Measurements from ENCODE around the gene CCR7.
"Not testable (repeated sequence)": the region's sequence is repeated elsewhere in the genome, so short reads cannot be mapped to it uniquely, and the experiment has no call there.

CCR7 gene

GRCh38 chr17:40547785-40548478, 17.3 kb downstream of the CCR7 start:
- no peaks in the 10 kb centered on the region for H3K27me3 ChIP-seq (ENCODE audit: control insufficient read depth in 1 of 2, insufficient read depth in 2 of 2, low read length in 2 of 2)
- H3K4me1 ChIP-seq (ENCODE audit: control insufficient read depth, insufficient read depth, low read length), result peaks cover 62% of the 10 kb centered on the region
- no peaks in the 10 kb centered on the region for H3K36me3 ChIP-seq (ENCODE audit: control insufficient read depth in 2 of 2, insufficient read depth in 2 of 2, low read length in 2 of 2)
- peak overlapping the region; percentile 92 for H3K27ac ChIP-seq (ENCODE audit: low read length)
- no peaks in the 10 kb centered on the region for H3K9me3 ChIP-seq (ENCODE audit: control insufficient read depth in 2 of 2, low read length in 2 of 2)
- H3K9ac ChIP-seq (ENCODE audit: low read length in 2 of 2), result peak overlapping the region; percentile 36 to 68
- H3K4me3 ChIP-seq (ENCODE audit: low read length in 2 of 2), result no peak overlapping the region

- no peaks in the 10 kb centered on the region for H3K36me3 ChIP-seq (ENCODE audit: control insufficient read depth in 2 of 2, insufficient read depth in 2 of 2, low read length in 2 of 2)
- no peaks in the 10 kb centered on the region for H3K9me3 ChIP-seq (ENCODE audit: control insufficient read depth in 2 of 2, low read length in 2 of 2)
- peak overlapping the region in 1 of 2 donors; percentile 3 for H3K4me3 ChIP-seq (ENCODE audit: low read length in 2 of 2)
- H3K27ac ChIP-seq (ENCODE audit: low read length), result peak overlapping the region; percentile 92
- peak overlapping the region in 1 of 2 donors; percentile 29 for H3K9ac ChIP-seq (ENCODE audit: low read length in 2 of 2)
- H3K27me3 ChIP-seq (ENCODE audit: control insufficient read depth in 1 of 2, insufficient read depth in 2 of 2, low read length in 2 of 2), result no peaks in the 10 kb centered on the region
- peaks cover 62% of the 10 kb centered on the region for H3K4me1 ChIP-seq (ENCODE audit: control insufficient read depth, insufficient read depth, low read length)
These were observed 18.0 kb downstream of the CCR7 start for GRCh38 chr17:40547079-40547784.

DNA sequence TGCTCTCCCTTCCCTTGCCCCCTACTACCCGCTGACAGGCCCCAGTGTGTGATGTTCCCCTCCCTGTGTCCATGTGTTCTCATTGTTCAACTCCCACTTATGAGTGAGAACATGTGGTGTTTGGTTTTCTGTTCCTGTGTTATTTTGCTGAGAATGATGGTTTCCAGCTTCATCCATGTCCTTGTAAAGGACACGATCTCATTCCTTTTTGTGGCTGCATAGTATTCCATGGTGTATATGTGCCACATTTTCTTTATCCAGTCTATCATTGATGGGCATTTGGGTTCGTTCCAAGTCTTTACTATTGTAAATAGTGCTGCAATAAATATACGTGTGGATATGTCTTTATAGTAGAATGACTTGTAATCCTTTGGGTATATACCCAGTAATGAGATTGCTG, 18.8 kb downstream of the CCR7 start:
- H3K36me3 ChIP-seq (ENCODE audit: control insufficient read depth in 2 of 2, insufficient read depth in 2 of 2, low read length in 2 of 2); H3K27me3 ChIP-seq (ENCODE audit: control insufficient read depth in 1 of 2, insufficient read depth in 2 of 2, low read length in 2 of 2); H3K9me3 ChIP-seq (ENCODE audit: control insufficient read depth in 2 of 2, low read length in 2 of 2); H3K4me3 ChIP-seq (ENCODE audit: low read length in 2 of 2); H3K9ac ChIP-seq (ENCODE audit: low read length in 2 of 2); H3K27ac ChIP-seq (ENCODE audit: low read length): not testable (repeated sequence)
- H3K4me1 ChIP-seq (ENCODE audit: control insufficient read depth, insufficient read depth, low read length), result peaks cover 62% of the 10 kb centered on the region

- Histone ChIP-seq H3K36me3 (ENCODE audit: control insufficient read depth in 2 of 2, insufficient read depth in 2 of 2, low read length in 2 of 2) (no peaks in the 10 kb centered on the region), H3K4me1 (ENCODE audit: control insufficient read depth, insufficient read depth, low read length) (peaks cover 64% of the 10 kb centered on the region), H3K9ac (ENCODE audit: low read length in 2 of 2) (no peak overlapping the region), H3K9me3 (ENCODE audit: control insufficient read depth in 2 of 2, low read length in 2 of 2) (no peaks in the 10 kb centered on the region), H3K27ac (ENCODE audit: low read length) (no peak overlapping the region), H3K27me3 (ENCODE audit: control insufficient read depth in 1 of 2, insufficient read depth in 2 of 2, low read length in 2 of 2) (no peaks in the 10 kb centered on the region), H3K4me3 (ENCODE audit: low read length in 2 of 2) (no peak overlapping the region)
These were observed 19.6 kb downstream of the CCR7 start for GRCh38 chr17:40545660-40546059.

GRCh38 chr17:40542558-40543411, 22.5 kb downstream of the CCR7 start:
- peaks cover 62% of the 10 kb centered on the region for H3K4me1 ChIP-seq (ENCODE audit: control insufficient read depth, insufficient read depth, low read length)
- H3K27me3 ChIP-seq (ENCODE audit: control insufficient read depth in 1 of 2, insufficient read depth in 2 of 2, low read length in 2 of 2), result no peaks in the 10 kb centered on the region
- H3K36me3 ChIP-seq (ENCODE audit: control insufficient read depth in 2 of 2, insufficient read depth in 2 of 2, low read length in 2 of 2), result no peaks in the 10 kb centered on the region
- peak overlapping the region; percentile 56 to 71 for H3K9ac ChIP-seq (ENCODE audit: low read length in 2 of 2)
- peak overlapping the region in 1 of 2 donors; percentile 15 for H3K4me3 ChIP-seq (ENCODE audit: low read length in 2 of 2)
- no peaks in the 10 kb centered on the region for H3K9me3 ChIP-seq (ENCODE audit: control insufficient read depth in 2 of 2, low read length in 2 of 2)
- H3K27ac ChIP-seq (ENCODE audit: low read length), result peak overlapping the region; percentile 98

- no peaks in the 10 kb centered on the region for H3K27me3 ChIP-seq (ENCODE audit: control insufficient read depth in 1 of 2, insufficient read depth in 2 of 2, low read length in 2 of 2)
- peak overlapping the region; percentile 98 for H3K27ac ChIP-seq (ENCODE audit: low read length)
- H3K9me3 ChIP-seq (ENCODE audit: control insufficient read depth in 2 of 2, low read length in 2 of 2), result no peaks in the 10 kb centered on the region
- H3K9ac ChIP-seq (ENCODE audit: low read length in 2 of 2), result peak overlapping the region; percentile 56 to 71
- H3K4me3 ChIP-seq (ENCODE audit: low read length in 2 of 2), result peak overlapping the region in 1 of 2 donors; percentile 15
- no peaks in the 10 kb centered on the region for H3K36me3 ChIP-seq (ENCODE audit: control insufficient read depth in 2 of 2, insufficient read depth in 2 of 2, low read length in 2 of 2)
- H3K4me1 ChIP-seq (ENCODE audit: control insufficient read depth, insufficient read depth, low read length), result peaks cover 62% of the 10 kb centered on the region
These were observed 23.3 kb downstream of the CCR7 start for GRCh38 chr17:40541873-40542557.

- Histone ChIP-seq H3K4me3 (ENCODE audit: low read length in 2 of 2) (peak overlapping the region; percentile 11 to 15), H3K36me3 (ENCODE audit: control insufficient read depth in 2 of 2, insufficient read depth in 2 of 2, low read length in 2 of 2) (no peaks in the 10 kb centered on the region), H3K27ac (ENCODE audit: low read length) (peak overlapping the region; percentile 98), H3K27me3 (ENCODE audit: control insufficient read depth in 1 of 2, insufficient read depth in 2 of 2, low read length in 2 of 2) (no peaks in the 10 kb centered on the region), H3K9ac (ENCODE audit: low read length in 2 of 2) (peak overlapping the region; percentile 56 to 71), H3K9me3 (ENCODE audit: control insufficient read depth in 2 of 2, low read length in 2 of 2) (no peaks in the 10 kb centered on the region), H3K4me1 (ENCODE audit: control insufficient read depth, insufficient read depth, low read length) (peaks cover 68% of the 10 kb centered on the region)
These were observed 24.0 kb downstream of the CCR7 start for GRCh38 chr17:40541060-40541872.

GRCh38 chr17:40540448-40540847, 24.8 kb downstream of the CCR7 start:
- Histone ChIP-seq H3K4me1 (ENCODE audit: control insufficient read depth, insufficient read depth, low read length) (peaks cover 75% of the 10 kb centered on the region), H3K27me3 (ENCODE audit: control insufficient read depth in 1 of 2, insufficient read depth in 2 of 2, low read length in 2 of 2) (no peaks in the 10 kb centered on the region), H3K9ac (ENCODE audit: low read length in 2 of 2) (peak overlapping the region in 1 of 2 donors; percentile 19), H3K27ac (ENCODE audit: low read length) (peak overlapping the region; percentile 98), H3K36me3 (ENCODE audit: control insufficient read depth in 2 of 2, insufficient read depth in 2 of 2, low read length in 2 of 2) (no peaks in the 10 kb centered on the region), H3K4me3 (ENCODE audit: low read length in 2 of 2) (no peak overlapping the region), H3K9me3 (ENCODE audit: control insufficient read depth in 2 of 2, low read length in 2 of 2) (no peaks in the 10 kb centered on the region)

- peak overlapping the region in 1 of 2 donors; percentile 23 for H3K9ac ChIP-seq (ENCODE audit: low read length in 2 of 2)
- peaks cover 75% of the 10 kb centered on the region for H3K4me1 ChIP-seq (ENCODE audit: control insufficient read depth, insufficient read depth, low read length)
- peak overlapping the region; percentile 98 for H3K27ac ChIP-seq (ENCODE audit: low read length)
These were observed 25.4 kb downstream of the CCR7 start for GRCh38 chr17:40539711-40540411.

More at GRCh38 chr17:40539711-40540411, 25.4 kb downstream of the CCR7 start:
- no peaks in the 10 kb centered on the region for H3K9me3 ChIP-seq (ENCODE audit: control insufficient read depth in 2 of 2, low read length in 2 of 2)
- no peaks in the 10 kb centered on the region for H3K36me3 ChIP-seq (ENCODE audit: control insufficient read depth in 2 of 2, insufficient read depth in 2 of 2, low read length in 2 of 2)
- H3K4me3 ChIP-seq (ENCODE audit: low read length in 2 of 2), result no peak overlapping the region
- no peaks in the 10 kb centered on the region for H3K27me3 ChIP-seq (ENCODE audit: control insufficient read depth in 1 of 2, insufficient read depth in 2 of 2, low read length in 2 of 2)
